Natural killer cell (primary cell): Measurements from ENCODE around the gene COG3. TPM values are rescaled to one million over a fixed set of nuclear protein-coding genes. Genes with fewer than 3 reads are reported as not detected.

ENCODE experiments used
- ATAC-seq, 3 donors: fragments of 150-1000 bp in 2 of 3; fragments of 200-7000 bp in 1 of 3; cut with Tn5 transposase; 1 replicate in 1 of 3; 2 replicates in 2 of 3; pipeline ENCODE4 v1.10.0; 2021; ENCODE audit warnings: mild to moderate bottlenecking in 2 of 3, moderate library complexity in 2 of 3
- DNase-seq, 2 donors: peaks; one replicate each; pipeline versions ENCODE4 v3.0.0 to v3.0.0-alpha.2; 2013 to 2021; ENCODE audit warnings: mixed read lengths in 1 of 2
- H3K27ac ChIP-seq: one replicate; pipeline ENCODE4 v1.5.1; 2013; ENCODE audit warnings: mild to moderate bottlenecking, low read length
- H3K27me3 ChIP-seq: one replicate; pipeline ENCODE4 v1.6.1; 2013; ENCODE audit warnings: low read length; ENCODE audit not compliant: control insufficient read depth, insufficient read depth
- H3K36me3 ChIP-seq: one replicate; pipeline ENCODE4 v1.6.1; 2013; ENCODE audit warnings: low read length; ENCODE audit not compliant: control insufficient read depth, insufficient read depth
- H3K4me1 ChIP-seq: one replicate; pipeline ENCODE4 v1.6.1; 2013; ENCODE audit warnings: low read length; ENCODE audit not compliant: control insufficient read depth, insufficient read depth
- H3K4me3 ChIP-seq: one replicate; pipeline ENCODE4 v1.5.1; 2013; ENCODE audit warnings: low read length
- H3K9me3 ChIP-seq: one replicate; pipeline ENCODE4 v1.6.1; 2013; ENCODE audit warnings: low read length; ENCODE audit not compliant: control insufficient read depth, insufficient read depth
- H3K27ac Mint-ChIP-seq, 2 donors: one replicate each; pipeline ENCODE4 v1.8.0; 2022; ENCODE audit warnings: mild to moderate bottlenecking in 2 of 2, mixed read lengths in 2 of 2, moderate library complexity in 1 of 2
- H3K27me3 Mint-ChIP-seq, 2 donors: one replicate each; pipeline ENCODE4 v1.8.0; 2022; ENCODE audit warnings: low read depth in 2 of 2, mixed read lengths in 2 of 2
- H3K36me3 Mint-ChIP-seq: one replicate; pipeline ENCODE4 v1.8.0; 2022; ENCODE audit warnings: mixed read lengths
- H3K4me1 Mint-ChIP-seq, 2 donors: one replicate each; pipeline ENCODE4 v1.8.0; 2022; ENCODE audit warnings: mixed read lengths in 2 of 2
- H3K4me3 Mint-ChIP-seq: one replicate; pipeline ENCODE4 v1.8.0; 2022; ENCODE audit warnings: mild to moderate bottlenecking, moderate library complexity, mixed read lengths
- H3K9me3 Mint-ChIP-seq, 2 donors: one replicate each; pipeline ENCODE4 v1.8.0; 2022; ENCODE audit warnings: mixed read lengths in 2 of 2
- WGBS: methylation state at CpG from one replicate; pipeline ENCODE4 v1.1.7; 2013; ENCODE audit warnings: missing lambda C conversion rate; ENCODE audit not compliant: insufficient coverage; 5-methylcytosine and 5-hydroxymethylcytosine counted together
- intact Hi-C: fragments of 100-400 bp; cut with micrococcal nuclease; formaldehyde crosslinking; loops from one replicate; pipeline ENCODE4 v1.14.2; 2022
- total RNA-seq, 4 donors: library from RNA; stranded (reverse); fragments of 120-200 nt in 1 of 4; gene quantifications; one replicate each; pipeline versions ENCODE4 v1.2.3 to v1.2.4, GENCODE V29; 2013 to 2022
- TF ChIP-seq, protein P1 (sequence below): fragments of 200-600 bp; IDR thresholded peaks from one replicate; pipeline ENCODE4 v1.8.0; 2022; ENCODE audit warnings: antibody characterized with exemption

The COG3 gene
- total RNA-seq, 3 donors from 2014 or later (not counting 1 experiment from before 2014, with no cell fraction given): 48.8 to 58.1 (median 55.6) TPM

DNA sequence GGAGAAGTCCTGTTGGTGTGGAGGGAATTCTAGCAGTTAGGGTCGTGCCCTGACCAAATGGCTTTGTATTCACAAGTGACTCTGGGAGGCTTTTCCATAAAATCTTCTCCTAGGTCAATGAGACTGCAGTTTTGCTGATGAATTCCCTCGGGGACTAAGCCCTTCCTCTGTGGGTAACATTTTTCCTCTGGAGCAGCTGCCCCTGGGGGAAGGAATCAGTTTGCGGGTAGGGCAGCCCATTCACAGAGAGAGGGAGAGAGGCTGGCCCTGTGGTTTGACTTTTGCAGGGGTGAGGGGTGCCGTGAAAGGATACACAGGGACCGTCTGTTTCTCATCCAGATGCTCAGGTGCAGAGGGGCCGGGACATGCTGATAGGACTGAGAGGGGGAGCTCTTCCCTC lies 83.5 kb downstream of the COG3 start:
- TF ChIP-seq, protein P1, sequence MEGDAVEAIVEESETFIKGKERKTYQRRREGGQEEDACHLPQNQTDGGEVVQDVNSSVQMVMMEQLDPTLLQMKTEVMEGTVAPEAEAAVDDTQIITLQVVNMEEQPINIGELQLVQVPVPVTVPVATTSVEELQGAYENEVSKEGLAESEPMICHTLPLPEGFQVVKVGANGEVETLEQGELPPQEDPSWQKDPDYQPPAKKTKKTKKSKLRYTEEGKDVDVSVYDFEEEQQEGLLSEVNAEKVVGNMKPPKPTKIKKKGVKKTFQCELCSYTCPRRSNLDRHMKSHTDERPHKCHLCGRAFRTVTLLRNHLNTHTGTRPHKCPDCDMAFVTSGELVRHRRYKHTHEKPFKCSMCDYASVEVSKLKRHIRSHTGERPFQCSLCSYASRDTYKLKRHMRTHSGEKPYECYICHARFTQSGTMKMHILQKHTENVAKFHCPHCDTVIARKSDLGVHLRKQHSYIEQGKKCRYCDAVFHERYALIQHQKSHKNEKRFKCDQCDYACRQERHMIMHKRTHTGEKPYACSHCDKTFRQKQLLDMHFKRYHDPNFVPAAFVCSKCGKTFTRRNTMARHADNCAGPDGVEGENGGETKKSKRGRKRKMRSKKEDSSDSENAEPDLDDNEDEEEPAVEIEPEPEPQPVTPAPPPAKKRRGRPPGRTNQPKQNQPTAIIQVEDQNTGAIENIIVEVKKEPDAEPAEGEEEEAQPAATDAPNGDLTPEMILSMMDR: no peak
- DNase-seq: no peak
- H3K9me3 Mint-ChIP-seq: no peaks in the 10 kb centered on the region
- Histone ChIP-seq H3K4me1 (no peaks in the 10 kb centered on the region), H3K9me3 (no peaks in the 10 kb centered on the region), H3K4me3 (no peak overlapping the region), H3K27ac (no peak overlapping the region), H3K36me3 (no peaks in the 10 kb centered on the region), H3K27me3 (no peaks in the 10 kb centered on the region)
- WGBS: 68% methylated on average over 6 of the region's 6 CpGs
- H3K27me3 Mint-ChIP-seq: peaks cover 5 to 31% of the 10 kb centered on the region in 2 donors
- no peak for ATAC-seq
- no peaks in the 10 kb centered on the region for H3K4me1 Mint-ChIP-seq
- H3K27ac Mint-ChIP-seq: no peak overlapping the region
- intact Hi-C loops: no loop called here
- no peaks in the 10 kb centered on the region for H3K36me3 Mint-ChIP-seq
- H3K4me3 Mint-ChIP-seq: no peak overlapping the region

DNA sequence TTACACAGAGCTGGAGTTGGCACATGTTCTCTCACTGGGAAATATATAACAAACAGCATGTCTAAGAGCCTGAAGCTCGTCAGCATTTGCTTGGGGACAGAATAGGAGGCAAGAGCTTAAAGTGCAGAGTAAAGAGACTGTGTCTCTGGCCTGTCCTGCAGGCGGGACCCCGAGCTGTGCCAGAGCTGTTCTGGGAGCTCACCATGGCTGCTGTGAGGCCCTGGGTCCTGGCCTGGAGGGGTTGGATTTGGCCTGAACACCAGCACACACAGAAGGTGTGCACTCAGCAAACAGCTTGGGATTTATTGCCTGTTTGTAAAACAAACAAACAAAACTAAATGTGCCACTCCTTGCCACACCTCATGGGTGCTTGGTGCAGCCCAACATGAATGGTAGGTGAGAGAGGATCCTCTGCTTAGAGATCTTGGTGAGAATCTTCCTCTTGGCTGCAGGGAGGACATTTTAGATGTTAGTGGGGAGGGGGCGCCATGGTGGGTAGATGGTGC lies 89.9 kb downstream of the COG3 start:
- 92% methylated on average over 4 of the region's 4 CpGs for WGBS
- no peak overlapping the region for H3K4me3 ChIP-seq
- Mint-ChIP-seq H3K27ac (no peak overlapping the region), H3K4me3 (no peak overlapping the region), H3K27me3 (peaks cover 11 to 46% of the 10 kb centered on the region in 2 donors), H3K9me3 (peaks cover 0 to 2% of the 10 kb centered on the region in 2 donors), H3K36me3 (no peaks in the 10 kb centered on the region), H3K4me1 (no peaks in the 10 kb centered on the region)
- no peak overlapping the region for H3K27ac ChIP-seq
- H3K27me3 ChIP-seq: no peaks in the 10 kb centered on the region
- intact Hi-C loops: no loop called here
- H3K36me3 ChIP-seq: no peaks in the 10 kb centered on the region
- TF ChIP-seq, protein P1: no peak
- DNase-seq: no peak
- no peaks in the 10 kb centered on the region for H3K9me3 ChIP-seq
- no peak for ATAC-seq
- no peaks in the 10 kb centered on the region for H3K4me1 ChIP-seq

DNA sequence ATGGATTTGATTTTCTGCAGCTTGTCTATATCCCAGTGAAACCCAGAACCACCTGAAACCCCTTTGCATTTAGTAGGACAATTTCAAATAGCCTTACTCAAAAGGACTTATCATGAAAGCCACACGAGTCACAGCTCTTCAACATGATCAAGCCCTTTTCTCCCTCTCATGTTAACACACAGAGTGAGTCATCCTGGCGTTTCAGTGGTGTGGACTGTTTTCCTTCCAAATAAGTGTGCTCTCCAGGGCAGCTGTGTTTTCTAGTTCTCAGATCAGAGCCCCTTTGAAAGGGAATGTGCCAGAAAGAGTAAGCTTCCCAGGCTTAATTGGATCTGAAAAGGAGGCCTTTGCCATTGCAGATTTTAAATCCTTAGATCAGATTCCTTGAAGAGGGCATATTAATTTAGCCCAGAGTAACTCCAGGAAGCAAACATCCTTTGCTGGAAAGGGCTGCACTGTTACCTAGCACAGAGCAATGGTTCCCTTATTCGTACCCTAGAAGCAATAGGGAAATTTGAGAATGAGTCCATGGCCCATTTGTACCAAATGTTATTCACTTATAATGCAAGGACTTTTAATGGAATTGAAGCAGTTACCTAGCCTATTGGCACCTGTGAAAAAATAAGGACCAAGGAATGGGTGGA lies 99.5 kb downstream of the COG3 start:
- DNase-seq: no peak
- no peaks in the 10 kb centered on the region for H3K4me1 Mint-ChIP-seq
- Histone ChIP-seq H3K9me3 (no peaks in the 10 kb centered on the region), H3K27me3 (no peaks in the 10 kb centered on the region), H3K4me3 (no peak overlapping the region), H3K4me1 (no peaks in the 10 kb centered on the region), H3K27ac (no peak overlapping the region), H3K36me3 (no peaks in the 10 kb centered on the region)
- H3K9me3 Mint-ChIP-seq: peaks cover 0 to 1% of the 10 kb centered on the region in 2 donors
- intact Hi-C loops: no loop called here
- H3K36me3 Mint-ChIP-seq: no peaks in the 10 kb centered on the region
- H3K27ac Mint-ChIP-seq: no peak overlapping the region
- TF ChIP-seq, protein P1: no peak
- peaks cover 10 to 13% of the 10 kb centered on the region in 2 donors for H3K27me3 Mint-ChIP-seq
- no peak overlapping the region for H3K4me3 Mint-ChIP-seq
- WGBS: 73% methylated on average over 3 of the region's 3 CpGs
- no peak for ATAC-seq

DNA sequence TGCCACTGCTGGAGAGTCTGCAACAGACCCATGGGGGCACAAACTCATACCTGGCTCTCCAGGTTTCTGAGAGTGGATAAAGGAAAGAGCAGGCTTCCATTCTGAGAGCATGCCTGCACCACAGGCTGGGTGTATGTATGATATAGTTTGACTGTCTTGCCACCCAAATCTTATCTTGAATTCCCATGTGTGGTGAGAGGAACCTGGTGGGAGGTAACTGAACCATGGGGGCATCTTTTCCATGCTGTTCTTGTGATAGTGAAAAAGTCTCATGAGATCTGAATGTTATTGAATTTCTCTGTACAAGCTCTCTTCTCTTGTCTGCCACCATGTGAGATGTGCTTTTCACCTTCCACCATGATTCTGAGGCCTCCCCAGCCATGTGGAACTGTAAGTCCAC lies 100.6 kb downstream of the COG3 start:
- H3K4me1 ChIP-seq: no peaks in the 10 kb centered on the region
- no peak overlapping the region for H3K4me3 ChIP-seq
- H3K27ac ChIP-seq: no peak overlapping the region
- no peaks in the 10 kb centered on the region for H3K36me3 ChIP-seq
- H3K4me3 Mint-ChIP-seq: no peak overlapping the region
- TF ChIP-seq, protein P1: no peak
- no peak overlapping the region for H3K27ac Mint-ChIP-seq
- intact Hi-C loops: no loop called here
- no peaks in the 10 kb centered on the region for H3K9me3 ChIP-seq
- ATAC-seq (no peak), DNase-seq (no peak)
- H3K36me3 Mint-ChIP-seq: no peaks in the 10 kb centered on the region
- H3K9me3 Mint-ChIP-seq: no peaks in the 10 kb centered on the region
- peaks cover 9% of the 10 kb centered on the region in 2 donors for H3K27me3 Mint-ChIP-seq
- no peaks in the 10 kb centered on the region for H3K4me1 Mint-ChIP-seq
- no peaks in the 10 kb centered on the region for H3K27me3 ChIP-seq
